NCI-H146 (cell line): ENCODE data around the gene IP6K3.
A peak's percentile ranks its signal among the peaks of the same experiment; 100 is the strongest.

Experiments
- DNase-seq: peaks from one replicate; lab custom pipeline; 2025; lab: John Stamatoyannopoulos, UW

The IP6K3 gene

GRCh38 chr6:33759887-33760629, 13.4 kb upstream of the IP6K3 start:
- DNase-seq: no peak

- no peak for DNase-seq
Measured at GRCh38 chr6:33758815-33759216, 12.1 kb upstream of the IP6K3 start.

- no peak for DNase-seq
Measured at GRCh38 chr6:33757906-33758305, 11.2 kb upstream of the IP6K3 start.

GRCh38 chr6:33757113-33757512, 10.4 kb upstream of the IP6K3 start:
- no peak for DNase-seq

- DNase-seq: no peak
Measured at GRCh38 chr6:33756211-33756954, 9.7 kb upstream of the IP6K3 start.

- DNase-seq: peak; percentile 88
Measured at GRCh38 chr6:33755070-33755869, 8.6 kb upstream of the IP6K3 start.

- no peak for DNase-seq
Measured at GRCh38 chr6:33754222-33754621, 7.5 kb upstream of the IP6K3 start.

- no peak for DNase-seq
Measured at GRCh38 chr6:33752646-33753015, 5.9 kb upstream of the IP6K3 start.

- peak; percentile 88 for DNase-seq
Measured at GRCh38 chr6:33751771-33752645, 5.3 kb upstream of the IP6K3 start.

GRCh38 chr6:33750244-33750991, 3.7 kb upstream of the IP6K3 start:
- DNase-seq: no peak

GRCh38 chr6:33749401-33749800, 2.7 kb upstream of the IP6K3 start:
- peak; percentile 56 for DNase-seq

- DNase-seq: peak; percentile 53
Measured at GRCh38 chr6:33748841-33749240, 2.1 kb upstream of the IP6K3 start.

- DNase-seq: no peak
Measured at GRCh38 chr6:33747823-33748222, 1.1 kb upstream of the IP6K3 start.

GRCh38 chr6:33746036-33746600, 587 bp downstream of the IP6K3 start:
- DNase-seq: no peak

GRCh38 chr6:33745548-33745947, 1.2 kb downstream of the IP6K3 start:
- DNase-seq: no peak

- peak; percentile 29 for DNase-seq
Measured at GRCh38 chr6:33744895-33745546, 1.7 kb downstream of the IP6K3 start.

GRCh38 chr6:33744001-33744848, 2.5 kb downstream of the IP6K3 start:
- DNase-seq: peak; percentile 82

GRCh38 chr6:33742837-33743236, 3.9 kb downstream of the IP6K3 start:
- DNase-seq: no peak

- DNase-seq: no peak
Measured at GRCh38 chr6:33742092-33742491, 4.6 kb downstream of the IP6K3 start.
